WTC11 (cell line): ENCODE measurements around the gene UBL4B. TPM values are rescaled to one million over a fixed set of nuclear protein-coding genes. Genes with fewer than 3 reads are reported as not detected.

ENCODE experiments used
- ATF1 ChIP-seq: sonication (generic); formaldehyde crosslinking; IDR thresholded peaks from 2 replicates; pipeline ENCODE4 v1.8.1; 2023; ENCODE audit warnings: mild to moderate bottlenecking, moderate library complexity, missing genetic modification reagents
- CREB1 ChIP-seq: sonication (generic); formaldehyde crosslinking; IDR thresholded peaks from 2 replicates; pipeline ENCODE4 v1.8.0; 2023; ENCODE audit warnings: mild to moderate bottlenecking, missing genetic modification reagents
- ELF4 ChIP-seq: sonication (generic); formaldehyde crosslinking; IDR thresholded peaks from 2 replicates; pipeline ENCODE4 v1.8.1; 2022; ENCODE audit warnings: low read depth, mild to moderate bottlenecking, moderate library complexity, missing genetic modification reagents
- NFYB ChIP-seq: sonication (generic); formaldehyde crosslinking; conservative IDR thresholded peaks from 2 replicates; pipeline ENCODE4 v1.8.0; 2022; ENCODE audit warnings: low read depth, missing genetic modification reagents
- PRRX2 ChIP-seq: fragments of 250-450 bp; sonication (Bioruptor Pico); IDR thresholded peaks from 2 replicates; pipeline ENCODE4 v1.8.0; 2021; ENCODE audit warnings: mild to moderate bottlenecking
- SMAD4 ChIP-seq: sonication (generic); formaldehyde crosslinking; IDR thresholded peaks from 2 replicates; pipeline ENCODE4 v1.8.0; 2022; ENCODE audit warnings: mild to moderate bottlenecking, missing genetic modification reagents
- TEAD4 ChIP-seq: sonication (generic); formaldehyde crosslinking; IDR thresholded peaks from 2 replicates; pipeline ENCODE4 v1.8.0; 2022; ENCODE audit warnings: mild to moderate bottlenecking, missing genetic modification reagents
- TP53 ChIP-seq: sonication (generic); formaldehyde crosslinking; IDR thresholded peaks from 2 replicates; pipeline ENCODE4 v1.8.1; 2023; ENCODE audit warnings: mild to moderate bottlenecking, missing genetic modification reagents
- ZNF219 ChIP-seq: sonication (generic); formaldehyde crosslinking; IDR thresholded peaks from 2 replicates; pipeline ENCODE4 v1.8.0; 2023; ENCODE audit warnings: missing genetic modification reagents, mild to moderate bottlenecking, borderline replicate concordance
- ZNF232 ChIP-seq: sonication (generic); formaldehyde crosslinking; IDR thresholded peaks from 2 replicates; pipeline ENCODE4 v1.8.0; 2022; ENCODE audit warnings: mild to moderate bottlenecking, missing genetic modification reagents
- total RNA-seq: library from RNA; stranded (reverse); gene quantifications from 3 replicates; pipeline ENCODE4 v1.2.3, GENCODE V29; 2021
- TF ChIP-seq, protein P1 (sequence below): fragments of 250-450 bp; sonication (Bioruptor Pico); IDR thresholded peaks from 2 replicates; pipeline ENCODE4 v1.9.0; 2021; ENCODE audit warnings: mild to moderate bottlenecking, borderline replicate concordance
- TF ChIP-seq, protein P2 (sequence below): sonication (generic); formaldehyde crosslinking; IDR thresholded peaks from 2 replicates; pipeline ENCODE4 v1.8.1; 2023; ENCODE audit warnings: mild to moderate bottlenecking, missing genetic modification reagents, moderate library complexity
- TF ChIP-seq, protein P3 (sequence below): sonication (generic); formaldehyde crosslinking; IDR thresholded peaks from 2 replicates; pipeline ENCODE4 v1.8.1; 2023; ENCODE audit warnings: mild to moderate bottlenecking, missing genetic modification reagents
- TF ChIP-seq, protein P4 (sequence below): sonication (generic); formaldehyde crosslinking; IDR thresholded peaks from 2 replicates; pipeline ENCODE4 v1.8.0; 2023; ENCODE audit warnings: missing genetic modification reagents
- TF ChIP-seq, protein P5 (sequence below): sonication (generic); formaldehyde crosslinking; IDR thresholded peaks from 2 replicates; pipeline ENCODE4 v1.8.0; 2023; ENCODE audit warnings: mild to moderate bottlenecking, missing genetic modification reagents
- TF ChIP-seq, protein P6 (sequence below): sonication (generic); formaldehyde crosslinking; IDR thresholded peaks from 2 replicates; pipeline ENCODE4 v1.8.1; 2023; ENCODE audit warnings: mild to moderate bottlenecking, missing genetic modification reagents, moderate library complexity
- TF ChIP-seq, protein P7 (sequence below): sonication (generic); formaldehyde crosslinking; IDR thresholded peaks from 2 replicates; pipeline ENCODE4 v1.8.1; 2022; ENCODE audit warnings: low read depth, mild to moderate bottlenecking, moderate library complexity, missing genetic modification reagents, borderline replicate concordance
- TF ChIP-seq, protein P8 (sequence below): sonication (generic); formaldehyde crosslinking; IDR thresholded peaks from 2 replicates; pipeline ENCODE4 v1.8.0; 2022; ENCODE audit warnings: mild to moderate bottlenecking, missing genetic modification reagents
- TF ChIP-seq, protein P9 (sequence below): sonication (generic); formaldehyde crosslinking; IDR thresholded peaks from 2 replicates; pipeline ENCODE4 v1.8.1; 2023; ENCODE audit warnings: mild to moderate bottlenecking, missing genetic modification reagents, borderline replicate concordance

The UBL4B gene
- total RNA-seq, 1 experiment from 2014 or later, result 0.11 TPM

DNA sequence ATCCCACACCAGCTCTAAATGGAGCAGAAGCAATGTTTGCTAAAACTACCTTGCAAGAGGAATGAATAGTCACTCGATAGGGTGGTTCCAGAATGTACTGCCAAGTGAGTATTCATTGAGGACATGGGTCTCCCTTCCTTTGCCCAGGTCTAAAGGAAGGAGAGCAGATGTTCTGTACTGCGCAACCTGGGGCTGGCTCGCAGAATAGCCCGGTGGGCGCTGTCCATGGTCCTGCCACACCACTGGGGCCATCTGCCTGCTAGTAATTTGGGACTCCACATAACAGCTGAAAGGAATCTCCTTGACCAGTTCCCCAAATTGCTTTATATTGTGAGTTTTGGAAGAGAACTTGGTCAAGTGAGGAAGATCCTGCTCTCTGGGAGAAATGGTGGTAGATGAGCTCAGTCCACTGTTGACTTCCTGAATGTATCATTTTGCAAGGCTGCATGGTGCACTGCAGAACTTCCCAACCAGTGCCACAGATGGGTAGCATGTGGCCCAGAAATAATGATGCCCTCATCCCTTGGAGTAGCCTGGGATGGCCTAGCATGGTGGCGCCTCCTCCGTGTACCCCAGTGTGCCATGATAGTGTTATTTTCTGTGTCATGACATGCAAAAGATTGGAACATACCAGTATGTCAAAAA is 43.8 kb downstream of the UBL4B start (continued):
- TF ChIP-seq, protein P1, sequence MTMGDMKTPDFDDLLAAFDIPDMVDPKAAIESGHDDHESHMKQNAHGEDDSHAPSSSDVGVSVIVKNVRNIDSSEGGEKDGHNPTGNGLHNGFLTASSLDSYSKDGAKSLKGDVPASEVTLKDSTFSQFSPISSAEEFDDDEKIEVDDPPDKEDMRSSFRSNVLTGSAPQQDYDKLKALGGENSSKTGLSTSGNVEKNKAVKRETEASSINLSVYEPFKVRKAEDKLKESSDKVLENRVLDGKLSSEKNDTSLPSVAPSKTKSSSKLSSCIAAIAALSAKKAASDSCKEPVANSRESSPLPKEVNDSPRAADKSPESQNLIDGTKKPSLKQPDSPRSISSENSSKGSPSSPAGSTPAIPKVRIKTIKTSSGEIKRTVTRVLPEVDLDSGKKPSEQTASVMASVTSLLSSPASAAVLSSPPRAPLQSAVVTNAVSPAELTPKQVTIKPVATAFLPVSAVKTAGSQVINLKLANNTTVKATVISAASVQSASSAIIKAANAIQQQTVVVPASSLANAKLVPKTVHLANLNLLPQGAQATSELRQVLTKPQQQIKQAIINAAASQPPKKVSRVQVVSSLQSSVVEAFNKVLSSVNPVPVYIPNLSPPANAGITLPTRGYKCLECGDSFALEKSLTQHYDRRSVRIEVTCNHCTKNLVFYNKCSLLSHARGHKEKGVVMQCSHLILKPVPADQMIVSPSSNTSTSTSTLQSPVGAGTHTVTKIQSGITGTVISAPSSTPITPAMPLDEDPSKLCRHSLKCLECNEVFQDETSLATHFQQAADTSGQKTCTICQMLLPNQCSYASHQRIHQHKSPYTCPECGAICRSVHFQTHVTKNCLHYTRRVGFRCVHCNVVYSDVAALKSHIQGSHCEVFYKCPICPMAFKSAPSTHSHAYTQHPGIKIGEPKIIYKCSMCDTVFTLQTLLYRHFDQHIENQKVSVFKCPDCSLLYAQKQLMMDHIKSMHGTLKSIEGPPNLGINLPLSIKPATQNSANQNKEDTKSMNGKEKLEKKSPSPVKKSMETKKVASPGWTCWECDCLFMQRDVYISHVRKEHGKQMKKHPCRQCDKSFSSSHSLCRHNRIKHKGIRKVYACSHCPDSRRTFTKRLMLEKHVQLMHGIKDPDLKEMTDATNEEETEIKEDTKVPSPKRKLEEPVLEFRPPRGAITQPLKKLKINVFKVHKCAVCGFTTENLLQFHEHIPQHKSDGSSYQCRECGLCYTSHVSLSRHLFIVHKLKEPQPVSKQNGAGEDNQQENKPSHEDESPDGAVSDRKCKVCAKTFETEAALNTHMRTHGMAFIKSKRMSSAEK (CRISPR knock-in tag), result no peak
- TF ChIP-seq, protein P2, sequence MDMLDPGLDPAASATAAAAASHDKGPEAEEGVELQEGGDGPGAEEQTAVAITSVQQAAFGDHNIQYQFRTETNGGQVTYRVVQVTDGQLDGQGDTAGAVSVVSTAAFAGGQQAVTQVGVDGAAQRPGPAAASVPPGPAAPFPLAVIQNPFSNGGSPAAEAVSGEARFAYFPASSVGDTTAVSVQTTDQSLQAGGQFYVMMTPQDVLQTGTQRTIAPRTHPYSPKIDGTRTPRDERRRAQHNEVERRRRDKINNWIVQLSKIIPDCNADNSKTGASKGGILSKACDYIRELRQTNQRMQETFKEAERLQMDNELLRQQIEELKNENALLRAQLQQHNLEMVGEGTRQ (CRISPR knock-in tag), result no peak
- TF ChIP-seq, protein P3, sequence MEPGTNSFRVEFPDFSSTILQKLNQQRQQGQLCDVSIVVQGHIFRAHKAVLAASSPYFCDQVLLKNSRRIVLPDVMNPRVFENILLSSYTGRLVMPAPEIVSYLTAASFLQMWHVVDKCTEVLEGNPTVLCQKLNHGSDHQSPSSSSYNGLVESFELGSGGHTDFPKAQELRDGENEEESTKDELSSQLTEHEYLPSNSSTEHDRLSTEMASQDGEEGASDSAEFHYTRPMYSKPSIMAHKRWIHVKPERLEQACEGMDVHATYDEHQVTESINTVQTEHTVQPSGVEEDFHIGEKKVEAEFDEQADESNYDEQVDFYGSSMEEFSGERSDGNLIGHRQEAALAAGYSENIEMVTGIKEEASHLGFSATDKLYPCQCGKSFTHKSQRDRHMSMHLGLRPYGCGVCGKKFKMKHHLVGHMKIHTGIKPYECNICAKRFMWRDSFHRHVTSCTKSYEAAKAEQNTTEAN (CRISPR knock-in tag), result peak; percentile 47; the same call in 1 of the 2 replicates
- TF ChIP-seq, protein P4, sequence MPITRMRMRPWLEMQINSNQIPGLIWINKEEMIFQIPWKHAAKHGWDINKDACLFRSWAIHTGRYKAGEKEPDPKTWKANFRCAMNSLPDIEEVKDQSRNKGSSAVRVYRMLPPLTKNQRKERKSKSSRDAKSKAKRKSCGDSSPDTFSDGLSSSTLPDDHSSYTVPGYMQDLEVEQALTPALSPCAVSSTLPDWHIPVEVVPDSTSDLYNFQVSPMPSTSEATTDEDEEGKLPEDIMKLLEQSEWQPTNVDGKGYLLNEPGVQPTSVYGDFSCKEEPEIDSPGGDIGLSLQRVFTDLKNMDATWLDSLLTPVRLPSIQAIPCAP (CRISPR knock-in tag), result peak; percentile 82; the same call in 1 of the 2 replicates
- TF ChIP-seq, protein P5, sequence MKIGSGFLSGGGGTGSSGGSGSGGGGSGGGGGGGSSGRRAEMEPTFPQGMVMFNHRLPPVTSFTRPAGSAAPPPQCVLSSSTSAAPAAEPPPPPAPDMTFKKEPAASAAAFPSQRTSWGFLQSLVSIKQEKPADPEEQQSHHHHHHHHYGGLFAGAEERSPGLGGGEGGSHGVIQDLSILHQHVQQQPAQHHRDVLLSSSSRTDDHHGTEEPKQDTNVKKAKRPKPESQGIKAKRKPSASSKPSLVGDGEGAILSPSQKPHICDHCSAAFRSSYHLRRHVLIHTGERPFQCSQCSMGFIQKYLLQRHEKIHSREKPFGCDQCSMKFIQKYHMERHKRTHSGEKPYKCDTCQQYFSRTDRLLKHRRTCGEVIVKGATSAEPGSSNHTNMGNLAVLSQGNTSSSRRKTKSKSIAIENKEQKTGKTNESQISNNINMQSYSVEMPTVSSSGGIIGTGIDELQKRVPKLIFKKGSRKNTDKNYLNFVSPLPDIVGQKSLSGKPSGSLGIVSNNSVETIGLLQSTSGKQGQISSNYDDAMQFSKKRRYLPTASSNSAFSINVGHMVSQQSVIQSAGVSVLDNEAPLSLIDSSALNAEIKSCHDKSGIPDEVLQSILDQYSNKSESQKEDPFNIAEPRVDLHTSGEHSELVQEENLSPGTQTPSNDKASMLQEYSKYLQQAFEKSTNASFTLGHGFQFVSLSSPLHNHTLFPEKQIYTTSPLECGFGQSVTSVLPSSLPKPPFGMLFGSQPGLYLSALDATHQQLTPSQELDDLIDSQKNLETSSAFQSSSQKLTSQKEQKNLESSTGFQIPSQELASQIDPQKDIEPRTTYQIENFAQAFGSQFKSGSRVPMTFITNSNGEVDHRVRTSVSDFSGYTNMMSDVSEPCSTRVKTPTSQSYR (CRISPR knock-in tag), result peak; percentile 76; the same call in 1 of the 2 replicates
- TF ChIP-seq TEAD4, result peak; percentile 85
- TF ChIP-seq TP53, result peak; percentile 70; the same call in 1 of the 2 replicates
- TF ChIP-seq, protein P6, sequence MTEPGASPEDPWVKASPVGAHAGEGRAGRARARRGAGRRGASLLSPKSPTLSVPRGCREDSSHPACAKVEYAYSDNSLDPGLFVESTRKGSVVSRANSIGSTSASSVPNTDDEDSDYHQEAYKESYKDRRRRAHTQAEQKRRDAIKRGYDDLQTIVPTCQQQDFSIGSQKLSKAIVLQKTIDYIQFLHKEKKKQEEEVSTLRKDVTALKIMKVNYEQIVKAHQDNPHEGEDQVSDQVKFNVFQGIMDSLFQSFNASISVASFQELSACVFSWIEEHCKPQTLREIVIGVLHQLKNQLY (CRISPR knock-in tag), result 0 out of 2 replicates have a peak, but pooled peaks have one; percentile 79
- TF ChIP-seq ZNF219 (CRISPR knock-in tag), result peak; percentile 80; the same call in 1 of the 2 replicates
- TF ChIP-seq, protein P7, sequence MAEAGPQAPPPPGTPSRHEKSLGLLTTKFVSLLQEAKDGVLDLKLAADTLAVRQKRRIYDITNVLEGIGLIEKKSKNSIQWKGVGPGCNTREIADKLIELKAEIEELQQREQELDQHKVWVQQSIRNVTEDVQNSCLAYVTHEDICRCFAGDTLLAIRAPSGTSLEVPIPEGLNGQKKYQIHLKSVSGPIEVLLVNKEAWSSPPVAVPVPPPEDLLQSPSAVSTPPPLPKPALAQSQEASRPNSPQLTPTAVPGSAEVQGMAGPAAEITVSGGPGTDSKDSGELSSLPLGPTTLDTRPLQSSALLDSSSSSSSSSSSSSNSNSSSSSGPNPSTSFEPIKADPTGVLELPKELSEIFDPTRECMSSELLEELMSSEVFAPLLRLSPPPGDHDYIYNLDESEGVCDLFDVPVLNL (CRISPR knock-in tag), result peak; percentile 21; the same call in 1 of the 2 replicates
- TF ChIP-seq, protein P8, sequence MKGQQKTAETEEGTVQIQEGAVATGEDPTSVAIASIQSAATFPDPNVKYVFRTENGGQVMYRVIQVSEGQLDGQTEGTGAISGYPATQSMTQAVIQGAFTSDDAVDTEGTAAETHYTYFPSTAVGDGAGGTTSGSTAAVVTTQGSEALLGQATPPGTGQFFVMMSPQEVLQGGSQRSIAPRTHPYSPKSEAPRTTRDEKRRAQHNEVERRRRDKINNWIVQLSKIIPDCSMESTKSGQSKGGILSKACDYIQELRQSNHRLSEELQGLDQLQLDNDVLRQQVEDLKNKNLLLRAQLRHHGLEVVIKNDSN (CRISPR knock-in tag), result peak; percentile 64; the same call in 1 of the 2 replicates
- peak; percentile 72; the same call in 1 of the 2 replicates for TF ChIP-seq ZNF232 (CRISPR knock-in tag)
- peak; percentile 82; the same call in 1 of the 2 replicates for TF ChIP-seq SMAD4
- 0 out of 2 replicates have a peak, but pooled peaks have one; percentile 61 for TF ChIP-seq ELF4
- peak; percentile 43; the same call in 1 of the 2 replicates for TF ChIP-seq CREB1 (CRISPR knock-in tag)
- TF ChIP-seq PRRX2, result no peak
- 0 out of 2 replicates have a peak, but pooled peaks have one; percentile 48 for TF ChIP-seq ATF1 (CRISPR knock-in tag)
- TF ChIP-seq, protein P9, sequence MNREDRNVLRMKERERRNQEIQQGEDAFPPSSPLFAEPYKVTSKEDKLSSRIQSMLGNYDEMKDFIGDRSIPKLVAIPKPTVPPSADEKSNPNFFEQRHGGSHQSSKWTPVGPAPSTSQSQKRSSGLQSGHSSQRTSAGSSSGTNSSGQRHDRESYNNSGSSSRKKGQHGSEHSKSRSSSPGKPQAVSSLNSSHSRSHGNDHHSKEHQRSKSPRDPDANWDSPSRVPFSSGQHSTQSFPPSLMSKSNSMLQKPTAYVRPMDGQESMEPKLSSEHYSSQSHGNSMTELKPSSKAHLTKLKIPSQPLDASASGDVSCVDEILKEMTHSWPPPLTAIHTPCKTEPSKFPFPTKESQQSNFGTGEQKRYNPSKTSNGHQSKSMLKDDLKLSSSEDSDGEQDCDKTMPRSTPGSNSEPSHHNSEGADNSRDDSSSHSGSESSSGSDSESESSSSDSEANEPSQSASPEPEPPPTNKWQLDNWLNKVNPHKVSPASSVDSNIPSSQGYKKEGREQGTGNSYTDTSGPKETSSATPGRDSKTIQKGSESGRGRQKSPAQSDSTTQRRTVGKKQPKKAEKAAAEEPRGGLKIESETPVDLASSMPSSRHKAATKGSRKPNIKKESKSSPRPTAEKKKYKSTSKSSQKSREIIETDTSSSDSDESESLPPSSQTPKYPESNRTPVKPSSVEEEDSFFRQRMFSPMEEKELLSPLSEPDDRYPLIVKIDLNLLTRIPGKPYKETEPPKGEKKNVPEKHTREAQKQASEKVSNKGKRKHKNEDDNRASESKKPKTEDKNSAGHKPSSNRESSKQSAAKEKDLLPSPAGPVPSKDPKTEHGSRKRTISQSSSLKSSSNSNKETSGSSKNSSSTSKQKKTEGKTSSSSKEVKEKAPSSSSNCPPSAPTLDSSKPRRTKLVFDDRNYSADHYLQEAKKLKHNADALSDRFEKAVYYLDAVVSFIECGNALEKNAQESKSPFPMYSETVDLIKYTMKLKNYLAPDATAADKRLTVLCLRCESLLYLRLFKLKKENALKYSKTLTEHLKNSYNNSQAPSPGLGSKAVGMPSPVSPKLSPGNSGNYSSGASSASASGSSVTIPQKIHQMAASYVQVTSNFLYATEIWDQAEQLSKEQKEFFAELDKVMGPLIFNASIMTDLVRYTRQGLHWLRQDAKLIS (CRISPR knock-in tag), result 0 out of 2 replicates have a peak, but pooled peaks have one; percentile 52
- TF ChIP-seq NFYB, result peak; percentile 44; the same call in 1 of the 2 replicates
